Right lobe of liver (tissue), 6 donors: ENCODE data around the gene ACBD6. TPM values are rescaled to one million over a fixed set of nuclear protein-coding genes. Genes with fewer than 3 reads are reported as not detected.

Source experiments
- ATAC-seq, 4 donors: fragments of 200-7000 bp; cut with Tn5 transposase; one replicate each; pipeline ENCODE4 v1.9.1; 2020; ENCODE audit warnings: mild to moderate bottlenecking in 4 of 4, moderate library complexity in 4 of 4
- DNase-seq, 3 donors: peaks; one replicate each; pipeline ENCODE4 v3.0.0-alpha.2; 2020
- H3K27ac ChIP-seq, 3 donors: fragments of 200-600 bp; one replicate each; pipeline ENCODE4 v1.8.0; 2022
- H3K27me3 ChIP-seq, 2 donors: fragments of 200-600 bp; one replicate each; pipeline ENCODE4 v1.8.0; 2022
- H3K36me3 ChIP-seq, 4 donors: fragments of 200-600 bp; sonication (generic) in 1 of 4; one replicate each; pipeline versions ENCODE4 v1.5.1 to v1.8.0; 2017 to 2022; ENCODE audit warnings: control low read depth in 1 of 4
- H3K4me1 ChIP-seq, 4 donors: fragments of 200-600 bp; sonication (generic) in 1 of 4; one replicate each; pipeline versions ENCODE4 v1.5.1 to v1.8.0; 2017 to 2022; ENCODE audit warnings: control low read depth in 1 of 4
- H3K4me3 ChIP-seq, 3 donors: fragments of 200-600 bp; one replicate each; pipeline ENCODE4 v1.8.0; 2022
- H3K9me3 ChIP-seq, 4 donors: fragments of 200-600 bp; sonication (generic) in 1 of 4; one replicate each; pipeline versions ENCODE4 v1.5.1 to v1.8.0; 2017 to 2022; ENCODE audit warnings: control low read depth in 1 of 4
- CTCF ChIP-seq, 4 donors: fragments of 200-600 bp in 3 of 4; fragments of 450-650 bp in 1 of 4; IDR thresholded peaks; one replicate each; pipeline versions ENCODE4 v1.5.1 to v1.8.0; 2016 to 2022; ENCODE audit warnings: antibody characterized with exemption in 4 of 4, mild to moderate bottlenecking in 2 of 4
- POLR2A ChIP-seq: fragments of 450-650 bp; IDR thresholded peaks from one replicate; pipeline ENCODE4 v1.6.1; 2017; ENCODE audit warnings: antibody characterized with exemption, mild to moderate bottlenecking
- WGBS: methylation state at CpG from one replicate; pipeline ENCODE4 v1.1.6; 2018; ENCODE audit warnings: low coverage, low lambda C conversion rate; ENCODE audit not compliant: insufficient coverage; ENCODE audit errors: missing lambda C conversion rate; 5-methylcytosine and 5-hydroxymethylcytosine counted together
- intact Hi-C, 2 donors: fragments of 100-400 bp; cut with DNase I; formaldehyde crosslinking; loops; one replicate each; pipeline versions ENCODE4 v1.11.2 to v1.14.1; 2022
- microRNA-seq, 2 donors: library from miRNA; unstranded; fragments of <30 nt; microRNA quantifications; one replicate each; pipeline ENCODE4, GENCODE V29; 2019 to 2020
- small RNA-seq, 2 experiments: library from RNA; depleted of rRNA; stranded (forward); fragments of <200 nt; gene quantifications; one replicate each; pipeline ENCODE3, GENCODE V24; 2016
- total RNA-seq, 6 experiments: library from RNA; depleted of rRNA in 2 of 6; stranded (reverse); fragments of >200 nt in 2 of 6; fragmentation: NEBNext Ultra II Directional in 3 of 6; extraction: Animal tissue kit (Norgen Biotek cat#: 25700) in 3 of 6; gene quantifications; one replicate each; pipeline versions ENCODE4 v1.1.0 to v1.2.4, GENCODE V29; 2016 to 2023
- donor health status: DM: no; HTN: yes; CAD: no.
- donor health status: DM: no; HTN: no; CAD: no.
- donor health status: DM: no; HTN: no; CAD: no.
- donor health status: DM: no; HTN: yes; CAD: no.
- donor health status: DM: no; HTN: yes; CAD: no.

Gene ACBD6
- total RNA-seq, 6 experiments from 2014 or later, result 9.5 to 18.9 (median 11.5) TPM

DNA sequence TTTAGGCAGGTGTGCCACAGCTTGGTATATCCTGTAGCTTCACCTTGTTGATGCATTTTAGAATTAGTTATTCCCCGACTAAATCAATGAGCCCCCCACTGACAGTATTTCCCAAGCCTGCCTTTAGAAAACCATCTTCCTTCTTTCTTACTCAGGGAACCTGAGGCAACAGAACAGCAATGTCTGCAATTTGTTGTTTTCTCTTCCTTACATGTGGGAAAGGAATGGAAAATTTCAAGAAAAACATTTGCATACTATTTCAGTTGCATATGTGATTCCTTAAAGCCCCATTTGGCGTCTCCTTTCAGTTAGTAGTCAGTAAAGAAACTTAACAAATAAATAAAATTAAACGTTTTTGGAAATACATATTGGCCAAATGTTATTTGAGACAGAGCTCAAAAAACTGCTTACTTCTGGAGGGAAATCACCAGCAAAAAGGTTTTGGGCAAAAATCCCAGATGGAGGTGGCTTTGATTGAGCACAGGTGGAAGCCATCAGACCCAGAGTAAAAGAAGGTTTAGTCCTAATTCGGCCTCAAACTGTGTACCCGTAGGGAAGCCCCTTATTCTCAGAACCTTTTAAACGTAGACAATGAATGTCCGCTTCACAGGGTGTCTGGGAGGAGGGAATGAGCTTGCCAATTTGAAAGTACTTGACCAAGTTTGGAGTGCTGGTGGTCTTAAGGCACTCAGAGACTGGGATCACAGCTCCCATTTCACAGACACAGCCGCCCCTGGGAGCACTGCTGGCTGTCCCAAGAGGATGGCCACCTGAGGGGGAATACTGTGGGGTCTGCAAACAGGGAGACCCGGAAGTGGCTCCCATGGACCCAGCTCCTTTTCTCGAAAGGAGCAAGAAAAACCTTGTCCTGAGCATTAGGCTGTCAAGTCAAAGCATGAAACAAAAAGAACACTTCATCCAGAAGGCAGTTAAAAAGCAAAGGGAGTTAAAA, 263.0 kb downstream of the ACBD6 start:
- Histone ChIP-seq H3K27ac (no peak overlapping the region), H3K36me3 (no peaks in the 10 kb centered on the region), H3K9me3 (no peaks in the 10 kb centered on the region), H3K27me3 (peaks cover 0 to 57% of the 10 kb centered on the region in 2 donors), H3K4me1 (peaks cover 0 to 13% (median 6%) of the 10 kb centered on the region in 4 donors), H3K4me3 (no peak overlapping the region)
- DNase-seq, result no peak
- WGBS, result 23% methylated on average over 9 of the region's 10 CpGs
- ATAC-seq, result no peak
- intact Hi-C loops, result no loop called here
- no peak for TF ChIP-seq POLR2A
- no peak for TF ChIP-seq CTCF (IDR thresholded peaks at IDR 0.05)

- no peak for DNase-seq
- 18% methylated on average over 7 of the region's 7 CpGs for WGBS
- TF ChIP-seq CTCF (IDR thresholded peaks at IDR 0.05), result no peak
- no peak for TF ChIP-seq POLR2A
- intact Hi-C loops, result no loop called here
- ATAC-seq, result no peak
- Histone ChIP-seq H3K36me3 (no peaks in the 10 kb centered on the region), H3K9me3 (no peaks in the 10 kb centered on the region), H3K27ac (no peak overlapping the region), H3K4me1 (peaks cover 0 to 17% (median 7%) of the 10 kb centered on the region in 4 donors), H3K4me3 (no peak overlapping the region), H3K27me3 (peaks cover 0 to 63% of the 10 kb centered on the region in 2 donors)
These were observed 263.7 kb downstream of the ACBD6 start for GRCh38 chr1:180238675-180239074.

Small RNA genes lying within 50 kb of the gene (microRNA-seq; reads per million reads assigned to microRNA genes)
- gene MIR3121, result 0 reads per million in 2 donors

Small RNA genes lying within 50 kb of the gene (small RNA-seq; reads per million reads assigned to genes)
- gene MIR3121 (0 to 0.26 reads per million in 2 experiments), gene RF00019 (0 reads per million in 2 experiments)

Other genes starting within 250 kb of the ACBD6 start
- not detected for gene OVAAL, start 56.4 kb upstream of the ACBD6 start, total RNA-seq
- gene XPR1, start 129.4 kb upstream of the ACBD6 start, total RNA-seq, result 10 to 100 TPM in 1 of 6 experiments, 1 to 10 TPM in 5; 5.9 to 10.0 (median 9.0) TPM